ENCODE data around the gene WWOX.

Gene WWOX

DNA sequence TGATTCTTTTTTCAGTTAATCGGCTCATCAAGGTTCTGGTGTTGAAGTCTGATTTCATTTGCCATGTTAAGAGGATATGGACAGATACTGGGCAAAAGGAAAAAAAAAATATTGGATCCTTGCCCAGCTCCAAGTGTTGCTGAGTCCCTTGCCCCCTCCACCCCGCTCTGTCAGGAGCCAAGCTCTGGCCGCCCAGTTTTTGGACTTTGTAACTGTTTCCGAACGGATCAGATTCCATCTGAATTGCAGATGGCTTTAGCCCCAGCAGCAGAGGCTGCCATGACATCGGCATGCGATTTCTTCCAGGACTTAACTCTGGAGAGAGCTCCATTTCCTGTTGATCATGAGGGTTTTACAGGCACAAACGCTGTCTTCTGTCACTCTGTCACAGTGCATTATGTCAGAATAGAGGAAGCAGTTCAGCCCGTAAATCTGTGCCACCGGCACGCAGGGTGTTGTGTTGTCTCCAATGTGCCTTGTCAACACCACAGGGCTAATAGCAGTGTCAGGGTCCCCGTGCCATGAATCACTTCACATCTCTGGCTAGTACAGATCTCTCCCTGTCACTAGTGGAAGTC, 885.5 kb downstream of the WWOX start:
- DNase-seq, result no peak

DNA sequence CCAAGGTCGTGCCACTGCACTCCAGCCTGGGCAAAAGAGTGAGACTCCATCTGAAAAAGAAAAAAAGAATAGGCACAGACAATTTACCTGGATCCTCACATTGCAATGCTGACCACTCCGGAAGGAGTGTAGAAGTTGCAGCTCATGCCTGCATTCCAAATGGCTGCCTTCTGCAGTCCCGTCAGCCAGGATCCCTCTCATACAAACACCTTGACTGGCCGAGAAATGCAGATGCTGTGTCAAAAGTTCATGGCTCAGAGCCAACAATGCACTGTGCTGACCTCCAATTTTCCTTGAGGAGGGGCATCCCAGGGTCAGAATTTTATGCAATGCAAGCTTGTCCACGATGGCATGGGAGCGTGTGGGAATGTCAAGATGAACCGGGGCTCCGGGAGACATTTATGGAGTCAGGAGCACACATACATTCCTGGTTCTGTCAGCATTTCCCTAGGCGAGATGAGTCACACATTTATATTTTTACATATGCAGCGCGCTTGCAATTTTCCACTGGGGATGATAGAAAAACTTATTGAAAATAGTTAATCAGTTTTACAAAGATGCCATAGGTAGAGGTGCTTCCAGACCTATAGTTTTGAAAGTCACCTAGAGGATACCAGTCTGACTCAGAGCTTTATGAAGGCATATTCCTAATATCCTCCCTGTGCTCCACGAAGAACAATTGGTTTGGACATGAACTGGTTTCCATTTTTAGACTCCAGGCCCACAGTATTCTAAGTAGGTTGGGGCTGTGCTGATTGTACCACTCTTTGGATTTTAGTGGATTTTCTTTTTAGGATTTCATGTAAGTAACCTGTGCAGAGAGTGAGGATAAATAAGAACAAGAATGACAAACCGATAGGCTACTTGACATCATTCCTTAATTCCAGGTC, 886.5 kb downstream of the WWOX start:
- DNase-seq, result no peak

DNA sequence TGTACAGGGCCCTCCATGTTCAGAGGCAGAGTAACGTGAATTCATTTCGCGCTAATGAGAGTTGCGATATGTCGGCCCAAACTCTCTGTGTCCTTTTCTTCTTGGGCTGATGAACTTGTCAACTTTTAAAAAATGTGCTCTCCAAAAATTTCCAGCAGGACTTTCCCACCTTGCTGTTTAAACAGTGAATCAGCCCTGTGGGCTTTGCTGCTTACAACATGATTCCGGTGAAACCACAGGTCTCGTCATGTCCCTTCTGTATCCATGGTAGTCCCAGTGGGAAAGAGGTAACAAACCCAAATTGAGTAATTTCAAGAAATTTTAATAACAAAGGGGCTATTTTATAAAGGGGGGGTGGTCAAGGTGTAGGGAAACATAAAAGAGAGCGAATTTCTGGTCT, 888.2 kb downstream of the WWOX start:
- no peak for DNase-seq

DNA sequence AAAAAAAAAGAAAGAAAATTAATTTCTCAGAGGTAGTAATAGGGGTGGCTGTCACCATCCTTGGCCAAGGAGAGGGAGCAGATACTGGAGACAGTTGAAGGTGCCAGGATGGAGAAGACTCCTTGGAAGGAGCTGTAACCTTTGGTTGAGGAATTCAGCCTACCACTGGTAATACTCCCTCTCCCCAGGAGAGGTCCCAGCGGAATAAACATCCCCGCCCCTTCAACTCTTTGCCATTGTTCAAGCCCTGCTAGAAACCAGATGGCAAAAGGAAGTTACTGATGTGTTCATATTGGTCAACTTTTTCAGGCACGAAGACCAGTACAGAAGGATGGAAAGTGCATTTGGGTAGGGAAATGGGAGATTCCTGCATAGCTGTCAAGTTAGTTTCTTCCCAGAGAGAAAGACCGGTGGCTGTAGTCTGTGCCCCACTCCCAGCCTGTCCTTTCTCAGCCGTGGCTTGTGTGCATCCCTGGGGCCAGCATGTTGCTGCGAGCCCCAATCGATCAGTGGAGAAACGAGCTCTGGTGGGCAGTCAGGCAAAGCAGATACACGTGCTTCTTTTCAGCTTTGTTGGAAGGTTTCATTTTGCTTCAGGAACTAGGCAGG, 889.0 kb downstream of the WWOX start:
- DNase-seq, result peak; percentile 11

DNA sequence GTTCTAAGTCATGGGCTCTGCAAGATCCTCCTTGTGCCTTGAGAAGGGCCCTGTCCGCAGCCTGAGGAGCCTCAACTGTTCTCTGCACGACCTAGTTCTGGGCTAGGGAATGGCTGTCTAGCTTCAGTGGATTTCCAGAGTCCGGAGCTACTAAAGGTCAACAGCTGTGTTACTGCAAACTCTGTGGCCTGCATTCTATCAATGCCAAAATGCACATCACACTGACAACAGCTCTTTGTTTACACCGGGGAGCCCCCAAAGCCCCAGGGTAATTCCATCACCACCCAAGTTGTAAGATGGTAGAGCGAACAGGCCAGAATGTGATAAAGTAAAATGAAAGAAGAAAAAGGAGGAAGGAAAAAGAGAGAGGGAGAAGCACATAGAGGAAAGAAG, 890.9 kb downstream of the WWOX start:
- no peak for DNase-seq

DNA sequence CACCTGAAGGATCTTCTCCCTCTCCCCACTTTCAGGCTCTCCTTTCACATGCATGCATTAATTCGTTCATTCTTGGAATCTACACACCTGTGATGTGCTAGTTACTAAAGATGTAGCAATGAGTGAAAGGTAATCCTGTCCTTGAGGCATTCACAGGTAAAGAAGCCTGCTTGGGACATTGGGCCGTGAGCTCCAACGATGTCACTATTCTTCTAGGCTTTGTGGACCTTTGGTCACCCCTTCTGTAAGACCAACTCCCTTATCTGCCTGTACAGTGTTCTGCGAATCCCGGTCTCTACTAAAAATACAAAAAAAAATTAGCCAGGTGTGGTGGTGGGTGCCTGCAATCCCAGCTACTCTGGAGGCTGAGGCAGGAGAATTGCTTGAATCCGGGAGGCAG, 892.5 kb downstream of the WWOX start:
- DNase-seq, result no peak

DNA sequence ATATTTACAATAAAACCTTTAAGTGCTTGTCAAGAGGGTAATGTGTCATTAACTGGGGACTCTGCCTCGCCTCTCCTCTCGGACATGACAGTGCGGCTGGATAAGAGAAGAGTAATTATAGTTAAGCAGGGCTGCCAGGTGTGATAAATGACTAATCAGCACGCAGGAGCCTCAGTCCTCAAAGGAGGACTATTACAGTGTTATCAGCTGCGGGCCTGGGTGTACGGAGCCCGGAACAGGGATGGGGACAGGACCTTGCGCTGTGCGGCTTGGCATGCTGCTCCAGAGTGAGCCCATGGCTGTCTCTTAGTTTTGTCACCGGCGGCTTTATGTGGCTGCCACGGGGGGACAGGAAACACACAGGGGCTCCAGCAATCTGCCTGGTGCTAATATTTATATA, 893.9 kb downstream of the WWOX start:
- no peak for DNase-seq

DNA sequence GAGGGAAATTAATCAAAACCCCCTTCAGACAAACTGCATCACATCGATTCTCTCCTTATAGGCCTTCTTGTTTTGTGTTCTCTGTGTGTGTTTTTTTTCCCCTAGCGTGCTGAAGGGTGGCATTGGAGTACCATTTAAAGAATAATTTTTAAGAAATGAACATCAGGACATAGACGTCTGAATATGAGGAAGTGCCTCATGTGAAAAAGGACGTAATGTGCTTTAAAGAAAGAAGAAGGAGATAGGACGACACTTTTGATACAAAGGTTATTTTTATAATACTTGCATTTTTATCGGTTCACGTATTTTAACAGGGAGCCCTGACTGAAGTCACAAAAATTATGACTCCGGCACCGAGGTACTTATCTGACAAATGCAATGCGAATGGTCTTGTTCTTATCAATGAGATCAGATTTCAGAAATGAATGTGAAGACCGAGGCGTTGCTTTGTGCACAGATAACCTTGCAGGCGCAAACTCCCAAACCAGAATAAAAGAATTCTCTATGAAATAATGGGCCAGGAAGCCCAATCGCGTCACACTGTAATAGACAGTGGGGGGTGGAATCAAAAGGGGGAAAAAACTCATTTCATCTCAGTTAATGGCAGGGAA, 894.8 kb downstream of the WWOX start:
- DNase-seq, result no peak

DNA sequence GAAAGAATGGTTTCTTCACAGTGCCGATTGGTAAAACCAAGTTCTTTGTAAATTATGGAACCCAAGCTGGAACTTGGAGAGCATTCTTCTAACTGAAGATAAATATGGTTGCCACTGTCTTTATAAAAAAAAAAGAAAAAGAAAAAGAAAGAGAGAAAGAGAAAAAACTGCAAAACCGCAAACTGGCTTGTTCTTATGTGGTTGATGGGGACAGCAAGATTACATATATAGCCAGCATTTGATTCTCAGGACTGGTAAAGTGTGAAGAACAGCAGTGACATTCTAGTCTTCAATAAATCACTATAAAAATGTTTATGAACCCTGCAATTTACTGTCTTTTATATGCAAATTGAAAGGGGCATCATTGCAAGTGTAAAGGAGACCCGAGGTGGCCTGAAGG, 896.0 kb downstream of the WWOX start:
- no peak for DNase-seq

DNA sequence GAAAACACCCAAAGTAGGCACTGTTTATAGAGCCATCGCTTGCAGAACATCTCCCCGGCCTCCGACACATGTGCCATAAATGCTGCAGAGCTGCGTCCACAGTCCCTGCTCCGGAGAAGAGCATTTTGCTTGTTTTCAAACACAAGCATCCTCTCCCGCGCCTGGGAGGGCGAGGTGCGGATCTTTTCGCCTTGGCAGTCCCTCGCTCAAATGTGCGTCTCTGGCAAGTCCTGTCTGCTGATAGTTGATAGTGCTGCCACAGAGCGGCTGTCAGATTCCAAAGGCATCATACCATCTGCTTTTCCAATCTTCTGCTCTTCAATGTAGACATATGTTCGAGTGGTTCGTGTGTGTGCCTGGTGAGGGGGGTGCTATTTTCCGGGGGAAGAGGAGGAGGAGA, 897.3 kb downstream of the WWOX start:
- peak; percentile 9 for DNase-seq

DNA sequence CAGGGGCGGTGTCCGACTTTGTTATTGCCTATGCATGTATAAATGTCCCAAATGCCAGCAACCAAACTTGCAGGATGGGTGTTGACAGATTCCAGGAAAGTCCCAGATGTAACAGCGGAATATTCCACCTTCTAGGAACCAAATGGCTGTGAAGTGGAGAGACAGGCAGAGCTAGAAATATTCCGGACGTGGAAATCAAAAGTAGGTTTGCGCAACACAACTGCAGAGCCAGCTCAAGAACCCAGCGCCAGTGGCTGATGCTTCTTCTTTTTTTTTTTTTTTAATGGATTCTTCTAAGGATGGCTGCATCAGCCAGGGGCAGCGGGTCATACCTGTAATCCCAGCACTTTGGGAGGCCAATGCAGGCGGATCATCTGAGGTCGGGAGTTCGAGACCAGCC, 899.4 kb downstream of the WWOX start:
- DNase-seq, result no peak

DNA sequence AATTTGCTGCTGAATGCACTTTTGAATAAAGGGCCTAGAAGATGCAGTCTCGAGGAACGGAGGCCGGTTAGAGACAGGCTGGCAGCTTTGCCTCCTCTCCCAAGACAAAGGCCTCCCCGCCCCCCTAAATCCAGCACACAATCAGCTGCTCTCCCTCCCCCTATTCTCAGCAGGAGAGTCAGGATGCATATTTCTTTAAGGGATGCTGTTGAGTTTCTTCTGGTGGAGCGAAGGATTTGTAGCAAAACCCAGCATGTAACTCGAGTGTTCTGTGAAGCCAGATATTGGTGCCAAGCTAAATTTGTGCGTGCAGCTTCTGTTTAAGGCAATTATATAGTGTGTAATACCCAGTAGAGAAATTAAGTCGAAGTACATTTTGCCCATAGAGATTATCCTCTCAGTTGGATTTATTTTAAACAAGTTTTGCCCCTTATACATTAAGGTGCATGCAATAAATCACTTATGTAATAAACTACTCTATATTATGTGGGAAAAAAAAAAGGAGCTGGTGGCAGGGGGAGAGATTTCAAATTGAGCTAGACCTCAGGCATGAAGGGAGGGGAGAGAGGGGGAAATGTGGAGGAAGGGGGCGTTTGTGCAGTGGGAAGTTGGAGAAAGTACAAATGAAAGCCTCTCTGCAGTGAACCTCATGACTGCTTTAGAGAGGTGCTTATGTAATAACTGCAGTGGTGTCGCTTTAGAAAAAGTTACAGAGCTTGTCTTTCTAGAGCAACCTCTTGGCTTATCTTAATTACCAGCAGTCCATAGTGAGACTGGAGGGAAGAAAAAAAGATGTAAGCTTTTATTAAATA, 901.9 kb downstream of the WWOX start:
- no peak for DNase-seq

DNA sequence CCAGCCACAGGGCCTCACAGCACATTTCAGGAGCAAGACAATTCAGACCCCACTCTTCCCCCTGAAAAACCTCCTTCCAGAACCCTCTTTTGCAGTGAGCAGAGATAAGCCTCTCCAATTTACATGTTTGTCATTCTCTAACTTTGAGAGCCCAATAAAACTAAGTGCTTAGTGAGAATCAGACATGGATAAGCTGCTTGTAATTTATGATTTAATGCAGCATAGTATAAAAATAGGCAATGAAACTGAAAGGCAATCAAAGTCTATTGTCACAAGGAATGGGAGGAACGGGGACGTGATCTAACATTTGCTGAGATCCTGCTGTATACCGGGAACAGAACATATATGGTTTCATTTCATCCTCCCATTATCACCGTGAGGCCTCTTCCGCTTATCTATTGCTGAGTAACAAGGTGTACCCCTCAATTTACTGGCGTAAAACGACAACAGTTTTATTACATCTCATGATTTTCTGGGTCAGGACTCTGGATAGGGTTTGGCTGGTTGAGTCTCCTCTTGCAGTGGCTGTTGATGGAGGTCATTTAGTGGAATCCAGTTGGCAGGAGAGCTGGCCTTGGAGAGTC, 903.7 kb downstream of the WWOX start:
- no peak for DNase-seq

DNA sequence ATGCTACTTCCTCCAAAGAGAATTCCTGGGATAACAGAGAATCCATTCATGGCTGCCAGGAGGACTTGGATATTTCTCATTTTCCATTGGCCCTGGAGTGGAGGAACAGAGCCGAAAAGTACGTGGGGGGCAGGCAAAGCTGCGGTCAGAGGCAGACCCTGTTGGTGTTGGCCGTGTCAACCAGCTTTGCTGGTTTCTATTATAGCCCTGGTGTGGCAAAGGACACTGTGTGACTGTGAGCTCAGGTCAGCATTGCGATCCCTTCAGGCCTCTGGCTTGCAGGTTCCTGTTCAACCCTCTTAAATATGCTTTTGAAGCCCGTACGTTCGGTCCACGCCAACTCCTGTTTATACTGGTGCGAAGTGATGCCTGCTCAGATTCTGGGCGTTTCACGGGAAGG, 904.9 kb downstream of the WWOX start:
- no peak for DNase-seq

DNA sequence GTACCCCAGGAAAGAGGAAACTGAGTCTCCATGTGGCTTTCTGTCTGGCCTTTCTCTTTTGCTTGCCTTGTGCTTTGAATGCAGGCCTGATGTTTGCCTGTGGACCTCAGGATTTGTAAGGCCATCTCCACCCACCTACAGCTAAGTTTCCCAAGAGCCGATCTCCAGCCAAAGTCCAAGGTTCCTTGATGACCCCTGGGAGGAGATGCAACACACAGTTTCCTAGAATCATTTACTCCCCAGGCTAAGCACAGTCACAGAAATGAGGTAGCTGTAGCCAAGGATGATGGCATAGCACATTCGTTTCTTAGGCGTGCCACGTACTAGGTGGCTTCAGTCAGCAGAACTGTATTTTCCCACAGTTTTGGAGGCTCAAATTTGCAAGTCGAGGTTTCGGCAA, 905.6 kb downstream of the WWOX start:
- no peak for DNase-seq

DNA sequence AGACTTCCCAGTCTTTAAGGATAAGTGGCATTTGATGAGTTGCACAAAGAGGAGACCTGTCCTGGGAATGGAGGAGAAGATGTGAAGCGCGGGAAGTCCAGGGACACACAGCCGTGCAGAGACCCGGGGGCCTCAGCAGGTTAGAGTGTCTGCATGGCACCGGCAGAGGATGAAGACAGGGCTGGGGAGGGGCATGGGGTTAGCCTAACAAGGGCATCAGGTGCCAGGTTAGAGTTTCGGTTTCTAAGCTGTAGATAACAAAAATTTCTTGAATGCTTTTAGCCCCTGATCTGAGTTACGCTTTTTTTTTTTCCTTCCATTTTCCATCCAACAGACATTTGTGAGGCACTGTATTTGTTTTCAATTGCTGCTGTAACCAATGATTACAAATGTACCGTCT, 906.8 kb downstream of the WWOX start:
- no peak for DNase-seq

DNA sequence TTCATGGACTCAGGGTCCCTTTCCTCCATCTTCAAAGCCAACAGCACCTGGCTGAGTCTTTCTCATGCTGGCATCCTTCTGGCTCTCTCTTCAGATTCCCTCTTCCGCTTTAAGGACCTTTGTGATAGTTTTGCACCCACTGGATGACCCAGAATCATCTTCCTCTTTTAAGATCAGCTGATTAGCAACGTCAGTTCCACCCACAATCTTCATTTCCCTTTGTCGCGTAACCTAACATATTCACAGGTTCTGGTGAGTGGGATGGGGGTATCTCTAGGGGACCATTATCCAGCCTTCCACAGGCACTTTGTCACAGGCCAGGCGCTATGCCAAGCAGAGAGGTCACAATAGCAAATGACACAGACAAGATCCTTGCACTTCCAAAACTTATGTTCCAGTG, 907.3 kb downstream of the WWOX start:
- no peak for DNase-seq

DNA sequence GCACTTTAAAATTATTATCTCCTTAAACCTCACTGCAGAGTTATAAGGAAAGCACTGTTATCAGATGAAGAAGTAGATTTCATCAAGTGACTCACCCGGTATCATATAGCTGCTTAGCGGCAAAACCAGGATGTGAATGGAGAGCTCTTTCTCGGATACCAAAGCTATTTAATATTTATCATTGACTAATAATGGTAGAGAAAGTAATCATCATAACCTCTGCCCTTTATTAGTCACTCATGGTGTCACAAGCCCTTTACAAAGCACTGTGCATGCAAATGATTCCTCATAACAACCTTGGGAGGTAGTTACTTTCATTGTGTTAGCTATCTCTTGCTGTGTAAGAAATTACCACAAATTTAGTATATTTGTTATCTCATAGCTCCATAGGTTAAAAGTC, 908.2 kb downstream of the WWOX start:
- no peak for DNase-seq

DNA sequence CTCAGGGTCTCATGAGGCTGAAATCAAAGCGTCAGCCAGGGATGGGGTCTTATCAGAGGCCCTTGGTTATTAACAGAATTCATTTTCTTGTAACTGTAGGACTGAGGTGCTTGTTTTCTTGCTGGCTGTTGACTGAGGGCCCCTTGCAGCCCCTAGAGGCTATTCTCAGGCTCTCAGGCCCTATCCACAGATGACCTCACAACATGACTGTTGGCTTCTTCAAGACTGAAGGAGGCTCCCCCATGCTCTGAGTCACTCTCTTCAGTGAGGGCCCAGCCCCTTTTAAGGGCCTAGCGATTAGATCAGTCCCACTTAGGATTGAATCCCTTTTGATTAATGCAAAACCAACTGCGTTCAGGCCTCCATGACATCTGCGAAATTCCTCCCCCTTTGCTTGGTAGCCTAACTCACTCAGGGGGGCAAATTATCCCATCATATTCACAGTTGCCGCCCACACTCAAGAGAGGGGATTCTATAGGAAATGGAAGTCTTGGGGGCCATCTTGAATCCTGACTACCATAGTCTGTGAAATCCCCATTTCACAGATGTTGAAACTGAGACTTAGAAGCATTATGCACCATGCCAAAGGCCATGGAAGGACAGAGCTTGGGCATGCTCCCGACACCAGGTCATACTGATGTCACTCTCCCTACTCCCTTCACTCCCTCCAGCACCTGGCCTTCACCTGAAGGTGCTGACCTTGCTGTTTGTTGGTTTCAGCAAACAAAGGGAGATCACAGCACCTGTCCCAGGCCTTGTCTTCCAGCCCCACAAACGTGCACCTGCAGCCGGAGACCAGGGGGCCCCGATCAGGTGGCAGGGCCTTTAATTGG, 908.8 kb downstream of the WWOX start:
- no peak for DNase-seq

DNA sequence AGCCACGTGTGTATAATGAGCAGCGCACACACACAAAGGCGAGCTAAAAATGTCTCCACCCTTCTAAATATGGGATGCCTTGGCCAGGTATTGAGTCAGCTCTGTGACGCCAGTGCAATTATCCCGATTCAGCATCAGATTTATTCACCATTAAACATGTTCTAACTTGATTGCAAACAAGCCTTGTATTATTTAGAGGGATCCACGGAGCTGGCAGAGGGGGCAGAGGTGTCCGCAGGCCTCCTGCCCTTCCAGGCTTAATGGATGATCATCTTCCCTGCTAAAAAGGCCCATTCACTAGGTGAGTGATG, 909.4 kb downstream of the WWOX start:
- DNase-seq, result no peak

DNA sequence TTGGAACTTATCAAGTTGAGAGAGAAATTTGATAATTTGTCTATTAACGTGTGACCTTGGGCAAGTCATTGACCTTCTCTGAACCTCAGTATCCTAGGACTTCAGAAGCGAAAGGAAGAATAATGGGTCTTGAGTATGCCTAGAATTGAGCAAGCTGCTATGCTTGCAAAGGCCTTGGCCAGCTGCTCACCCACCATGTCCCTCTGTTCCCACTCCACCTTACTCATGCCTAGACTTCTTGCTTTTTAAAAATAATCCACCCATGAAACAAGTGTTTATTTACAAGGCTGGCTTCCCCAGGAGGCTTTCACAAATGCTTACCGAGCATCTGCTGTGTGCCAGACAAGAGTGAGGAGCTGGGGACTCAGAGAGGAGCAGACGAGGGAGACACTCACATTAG, 910.4 kb downstream of the WWOX start:
- no peak for DNase-seq

DNA sequence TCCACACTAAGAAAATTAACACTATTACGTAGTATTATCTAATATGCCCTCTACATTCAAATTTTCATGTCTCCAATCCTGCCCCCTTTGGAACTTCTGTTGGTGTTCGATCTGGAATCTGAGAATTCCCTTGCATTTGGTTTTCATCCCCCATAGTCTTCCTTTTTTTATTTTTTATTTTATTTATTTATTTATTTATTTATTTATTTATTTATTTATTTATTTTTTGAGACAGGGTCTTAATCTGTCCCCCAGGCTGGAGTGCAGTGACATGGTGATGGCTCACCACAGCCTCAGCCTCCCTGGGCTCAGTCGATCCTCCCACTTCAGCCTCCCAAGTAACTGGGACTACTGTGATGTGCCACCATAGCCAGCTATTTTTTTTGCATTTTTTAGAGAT, 911.8 kb downstream of the WWOX start:
- DNase-seq, result no peak
